Muscle of leg (tissue), 11 donors: ENCODE measurements around the gene NQO1. TPM values are rescaled to one million over a fixed set of nuclear protein-coding genes. Genes with fewer than 3 reads are reported as not detected.

ENCODE experiments used
- DNase-seq: peaks from one replicate; pipeline ENCODE4 v3.0.0; 2013
- H3K27ac ChIP-seq: one replicate; pipeline ENCODE4 v1.5.1; 2013; ENCODE audit warnings: mild to moderate bottlenecking, low read length, control low read depth
- H3K27me3 ChIP-seq: one replicate; pipeline ENCODE4 v1.6.1; 2013; ENCODE audit warnings: low read length; ENCODE audit not compliant: control insufficient read depth, insufficient read depth
- H3K36me3 ChIP-seq: one replicate; pipeline ENCODE4 v1.6.1; 2013; ENCODE audit warnings: low read length; ENCODE audit not compliant: control insufficient read depth, insufficient read depth
- H3K4me1 ChIP-seq: one replicate; pipeline ENCODE4 v1.6.1; 2013; ENCODE audit warnings: low read length; ENCODE audit not compliant: control insufficient read depth, insufficient read depth
- H3K4me3 ChIP-seq: one replicate; pipeline ENCODE4 v1.5.1; 2013; ENCODE audit warnings: low read length, control low read depth
- H3K9me3 ChIP-seq: replicated peaks from 2 replicates; pipeline ENCODE4 v1.6.1; 2013; ENCODE audit warnings: low read depth, low read length; ENCODE audit not compliant: control insufficient read depth
- WGBS: methylation state at CpG from one replicate; pipeline ENCODE4 v1.1.5; 2013; ENCODE audit warnings: missing lambda C conversion rate; ENCODE audit not compliant: insufficient coverage; 5-methylcytosine and 5-hydroxymethylcytosine counted together
- polyA plus RNA-seq, 8 donors: library from polyadenylated mRNA; unstranded; fragments of 120-200 nt; gene quantifications; one replicate each; pipeline versions ENCODE4 v1.2.1 to v1.2.3, GENCODE V29; 2013; ENCODE audit warnings: inconsistent platforms in 1 of 8, low replicate concordance in 1 of 8; ENCODE audit not compliant: insufficient read length in 8 of 8, insufficient read depth in 1 of 8
- total RNA-seq: library from RNA; stranded (reverse); fragments of 120-200 nt; gene quantifications from one replicate; pipeline ENCODE4 v1.2.4, GENCODE V29; 2013

The NQO1 gene
- total and polyA plus RNA-seq, 9 donors: 7.0 to 13.2 (median 9.1) TPM

DNA sequence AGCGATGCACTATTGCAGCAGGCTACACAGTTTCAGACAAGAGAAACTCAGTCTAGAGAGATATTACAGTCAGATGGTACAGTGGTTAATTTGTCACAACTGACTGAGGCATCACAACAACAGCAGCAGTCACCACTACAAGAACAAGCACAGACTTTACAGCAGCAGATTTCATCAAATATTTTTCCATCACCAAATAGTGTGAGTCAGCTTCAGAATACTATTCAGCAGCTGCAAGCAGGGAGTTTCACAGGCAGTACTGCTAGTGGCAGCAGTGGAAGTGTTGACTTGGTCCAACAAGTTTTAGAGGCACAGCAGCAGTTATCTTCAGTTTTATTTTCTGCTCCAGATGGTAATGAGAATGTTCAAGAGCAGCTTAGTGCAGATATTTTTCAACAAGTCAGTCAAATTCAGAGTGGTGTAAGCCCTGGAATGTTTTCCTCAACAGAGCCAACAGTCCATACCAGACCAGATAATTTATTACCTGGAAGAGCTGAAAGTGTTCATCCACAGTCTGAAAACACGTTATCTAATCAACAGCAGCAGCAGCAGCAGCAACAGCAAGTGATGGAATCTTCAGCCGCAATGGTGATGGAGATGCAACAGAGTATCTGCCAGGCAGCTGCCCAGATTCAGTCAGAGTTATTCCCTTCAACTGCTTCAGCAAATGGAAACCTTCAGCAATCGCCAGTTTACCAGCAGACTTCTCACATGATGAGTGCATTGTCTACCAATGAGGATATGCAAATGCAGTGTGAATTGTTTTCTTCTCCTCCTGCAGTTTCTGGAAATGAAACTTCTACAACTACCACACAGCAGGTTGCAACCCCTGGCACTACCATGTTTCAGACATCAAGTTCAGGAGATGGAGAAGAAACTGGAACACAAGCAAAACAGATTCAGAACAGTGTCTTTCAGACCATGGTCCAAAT, 34.1 kb downstream of the NQO1 start:
- Histone ChIP-seq H3K4me3 (no peak overlapping the region), H3K36me3 (peaks cover 36% of the 10 kb centered on the region), H3K27ac (no peak overlapping the region), H3K4me1 (no peaks in the 10 kb centered on the region), H3K27me3 (no peaks in the 10 kb centered on the region), H3K9me3 (no peaks in the 10 kb centered on the region)
- no peak for DNase-seq
- 88% methylated on average over 2 of the region's 4 CpGs for WGBS

DNA sequence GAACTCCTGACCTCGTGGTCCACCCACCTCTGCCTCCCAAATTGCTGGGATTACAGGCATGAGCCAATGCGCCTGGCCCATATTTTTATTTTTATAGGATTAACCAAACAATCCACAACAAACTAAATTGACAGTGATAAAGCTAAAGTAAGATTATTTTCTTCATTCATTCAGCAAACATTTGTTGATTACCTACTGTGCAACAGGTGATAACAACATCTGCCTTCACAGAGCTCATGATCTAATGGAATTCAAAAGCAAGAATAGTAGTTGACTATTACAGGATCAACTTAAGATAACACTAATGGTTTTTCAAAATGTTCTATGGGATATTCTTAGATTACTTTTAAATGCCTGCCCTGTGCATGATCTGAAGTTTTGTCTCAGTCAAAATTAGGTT, 37.8 kb downstream of the NQO1 start:
- Histone ChIP-seq H3K36me3 (peaks cover 27% of the 10 kb centered on the region), H3K4me1 (no peaks in the 10 kb centered on the region), H3K27me3 (no peaks in the 10 kb centered on the region), H3K4me3 (no peak overlapping the region), H3K27ac (no peak overlapping the region), H3K9me3 (no peaks in the 10 kb centered on the region)
- no peak for DNase-seq
- no CpG with 5 or more reads among the region's 2 CpGs for WGBS

DNA sequence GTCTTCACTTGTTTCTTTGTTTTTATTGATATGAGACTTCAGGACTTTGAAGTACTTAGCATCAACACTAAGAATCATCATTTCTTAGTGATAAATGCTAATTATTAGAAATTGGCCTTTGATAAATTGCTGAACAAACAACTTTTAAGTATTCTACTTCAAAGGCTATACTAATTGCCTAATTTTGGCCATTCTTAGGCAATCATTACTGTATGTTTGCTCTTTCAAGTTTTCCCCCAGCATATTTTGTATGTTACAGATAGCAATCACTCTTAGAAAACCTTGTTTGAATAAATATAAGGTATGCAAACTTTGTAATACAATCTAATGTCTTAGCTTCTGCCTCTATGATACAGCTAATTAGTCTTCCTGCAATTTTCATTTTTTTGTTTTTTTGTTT, 46.0 kb downstream of the NQO1 start:
- Histone ChIP-seq H3K36me3 (peaks cover 26% of the 10 kb centered on the region), H3K9me3 (no peaks in the 10 kb centered on the region), H3K27me3 (no peaks in the 10 kb centered on the region), H3K27ac (no peak overlapping the region), H3K4me1 (no peaks in the 10 kb centered on the region), H3K4me3 (no peak overlapping the region)
- DNase-seq: no peak

DNA sequence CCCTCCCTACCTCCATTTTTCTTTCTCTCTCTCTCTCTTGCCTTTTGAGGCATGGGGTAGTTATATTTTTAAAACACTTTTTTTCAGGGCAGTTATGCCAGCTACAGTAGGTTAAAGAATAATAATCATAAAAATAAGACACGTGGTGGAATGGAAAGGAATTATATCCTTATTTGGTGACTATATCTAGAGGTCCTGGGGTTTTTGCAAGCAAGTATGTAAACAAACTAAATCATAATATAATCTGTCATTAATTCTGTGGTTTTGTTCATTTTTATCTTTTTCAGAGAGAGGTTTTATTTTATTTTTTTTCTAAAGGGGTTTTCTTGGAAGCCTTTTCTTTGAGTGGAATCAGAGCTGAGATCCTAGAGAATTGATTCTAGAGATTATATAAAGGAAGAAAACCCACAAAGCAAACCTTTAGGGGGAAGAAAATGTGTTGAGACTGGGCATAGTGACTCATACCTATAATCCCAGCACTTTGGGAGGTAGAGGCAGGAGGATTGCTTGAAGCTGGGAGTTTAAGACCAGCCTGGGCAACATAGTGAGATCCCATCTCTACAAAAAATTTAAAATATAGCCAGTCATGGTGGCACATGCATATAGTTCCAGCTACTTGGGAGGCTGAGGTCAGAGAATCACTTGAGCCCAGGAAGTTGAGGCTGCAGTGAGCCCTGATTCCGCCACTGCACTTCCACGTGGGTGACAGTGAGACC, 53.2 kb downstream of the NQO1 start:
- no peak for DNase-seq
- H3K4me3 ChIP-seq: no peak overlapping the region
- no peaks in the 10 kb centered on the region for H3K27me3 ChIP-seq
- no CpG with 5 or more reads among the region's 3 CpGs for WGBS
- H3K27ac ChIP-seq: no peak overlapping the region
- H3K4me1 ChIP-seq: no peaks in the 10 kb centered on the region
- H3K9me3 ChIP-seq: no peaks in the 10 kb centered on the region
- H3K36me3 ChIP-seq: peaks cover 25% of the 10 kb centered on the region

DNA sequence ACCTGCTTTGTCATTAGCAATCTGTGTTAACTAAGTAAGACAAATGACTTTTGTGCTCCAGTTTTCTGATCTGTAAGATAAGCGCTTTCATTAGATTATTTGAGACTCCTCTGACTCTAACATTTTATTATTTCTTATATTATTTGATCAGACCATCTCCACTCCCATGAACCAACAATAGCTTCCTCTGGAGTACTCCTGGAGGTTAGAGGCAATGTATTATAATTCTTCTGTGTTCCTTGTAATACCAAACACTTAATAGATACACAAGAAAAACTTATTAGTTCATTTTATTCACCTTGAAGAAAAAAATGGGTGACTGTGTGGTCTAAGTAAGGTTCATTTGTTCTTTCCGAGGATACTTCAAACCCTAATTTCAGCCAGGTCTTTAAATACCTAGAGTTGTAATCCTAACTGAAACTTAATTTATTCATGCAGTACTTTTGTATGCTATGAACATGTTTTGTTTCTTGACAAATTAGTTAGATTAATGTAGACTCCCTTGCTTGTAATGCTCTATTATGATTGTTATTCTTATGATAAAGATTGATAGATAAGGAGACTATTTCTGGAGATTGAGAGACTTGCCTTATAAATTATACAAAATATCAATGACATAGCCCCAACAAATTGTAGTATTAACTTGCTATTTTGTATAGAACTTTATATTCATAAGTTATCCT, 53.9 kb downstream of the NQO1 start:
- Histone ChIP-seq H3K4me3 (no peak overlapping the region), H3K36me3 (peaks cover 20% of the 10 kb centered on the region), H3K27ac (no peak overlapping the region), H3K27me3 (no peaks in the 10 kb centered on the region), H3K9me3 (no peaks in the 10 kb centered on the region), H3K4me1 (no peaks in the 10 kb centered on the region)
- no CpG with 5 or more reads among the region's 2 CpGs for WGBS
- DNase-seq: no peak

DNA sequence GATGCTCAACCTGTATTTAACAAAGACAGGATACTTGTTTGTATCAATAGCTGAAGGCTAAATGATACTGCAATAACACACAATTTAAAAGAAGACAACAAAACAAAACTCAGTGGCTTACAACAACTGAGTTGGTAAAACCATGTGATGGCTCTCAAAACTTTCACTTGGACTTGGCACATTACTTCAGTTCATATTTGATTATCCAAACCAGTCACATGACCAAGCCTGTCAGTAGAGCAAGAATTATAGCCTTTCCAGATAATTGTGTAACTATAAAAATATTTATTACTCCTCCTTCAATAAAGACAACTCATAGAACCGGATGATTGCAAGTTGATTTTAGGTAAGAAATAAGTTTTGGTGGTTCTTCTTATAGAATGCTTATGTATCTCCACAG, 56.8 kb downstream of the NQO1 start:
- no peak overlapping the region for H3K4me3 ChIP-seq
- H3K9me3 ChIP-seq: no peaks in the 10 kb centered on the region
- H3K4me1 ChIP-seq: no peaks in the 10 kb centered on the region
- WGBS: no CpG with 5 or more reads among the region's 1 CpG
- H3K27me3 ChIP-seq: no peaks in the 10 kb centered on the region
- H3K27ac ChIP-seq: no peak overlapping the region
- no peak for DNase-seq
- peaks cover 21% of the 10 kb centered on the region for H3K36me3 ChIP-seq

DNA sequence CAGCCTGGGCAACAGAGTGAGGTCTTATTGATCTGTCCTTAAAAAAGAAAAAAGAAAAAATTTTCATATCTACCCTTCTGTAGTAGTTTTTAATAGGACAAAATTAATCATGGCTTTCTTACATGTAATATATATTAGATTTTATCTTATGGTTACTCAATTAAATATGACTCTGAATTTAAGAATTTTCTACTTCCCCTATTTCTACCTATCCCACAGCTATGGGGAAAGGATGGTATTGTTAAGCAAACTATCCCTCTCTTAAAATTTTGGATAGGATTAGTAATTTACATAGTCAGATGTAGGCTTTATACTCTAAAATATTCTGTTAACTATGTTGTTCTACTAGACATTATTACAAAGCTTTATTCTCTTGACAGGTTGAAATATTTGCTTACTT, 62.5 kb downstream of the NQO1 start:
- peaks cover 14% of the 10 kb centered on the region for H3K36me3 ChIP-seq
- H3K27ac ChIP-seq: no peak overlapping the region
- no peaks in the 10 kb centered on the region for H3K4me1 ChIP-seq
- H3K9me3 ChIP-seq: no peaks in the 10 kb centered on the region
- no peak for DNase-seq
- H3K4me3 ChIP-seq: no peak overlapping the region
- H3K27me3 ChIP-seq: no peaks in the 10 kb centered on the region

DNA sequence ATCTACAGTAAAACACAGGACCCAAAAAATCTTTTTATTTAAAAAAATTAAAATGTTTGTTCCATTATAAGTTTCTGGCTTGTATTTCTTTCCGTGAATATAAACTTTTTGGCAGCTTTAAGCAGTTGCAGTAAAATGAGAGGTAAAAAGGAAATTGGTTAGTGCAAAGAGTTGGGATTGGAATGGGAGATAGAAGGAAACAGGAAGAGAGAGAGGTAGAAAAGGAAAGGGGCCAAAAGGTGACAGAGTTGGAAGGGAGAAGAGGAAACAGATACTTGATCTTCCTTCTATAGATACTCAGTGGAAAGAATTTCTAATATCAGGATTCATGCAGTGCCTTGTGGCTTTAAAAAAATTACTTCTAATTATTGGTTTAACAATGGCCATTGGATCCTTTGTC, 63.5 kb downstream of the NQO1 start:
- peaks cover 16% of the 10 kb centered on the region for H3K36me3 ChIP-seq
- H3K27ac ChIP-seq: no peak overlapping the region
- peak; percentile 11 for DNase-seq
- no peaks in the 10 kb centered on the region for H3K9me3 ChIP-seq
- H3K4me1 ChIP-seq: no peaks in the 10 kb centered on the region
- H3K27me3 ChIP-seq: no peaks in the 10 kb centered on the region
- H3K4me3 ChIP-seq: no peak overlapping the region
- WGBS: 29% methylated on average over 1 of the region's 1 CpG

DNA sequence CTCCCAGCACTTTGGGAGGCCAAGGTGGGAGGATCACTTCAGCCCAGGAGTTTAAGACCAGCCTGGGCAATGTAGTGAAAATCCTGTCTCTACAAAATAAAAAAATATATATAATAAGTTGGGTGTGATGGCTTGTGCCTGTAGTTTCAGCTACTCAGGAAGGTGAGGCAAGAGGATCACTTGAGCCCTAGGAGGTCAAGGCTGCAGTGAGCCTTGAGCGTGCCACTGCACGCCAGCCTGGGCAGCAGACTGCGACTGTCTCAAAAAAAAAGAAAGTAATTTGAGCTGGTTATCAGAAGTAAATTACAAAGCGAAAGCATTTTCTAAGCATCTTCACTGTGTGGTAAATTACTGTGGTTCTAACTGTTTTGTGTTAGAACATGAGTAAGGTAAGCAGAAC, 66.2 kb downstream of the NQO1 start:
- 91% methylated on average over 4 of the region's 4 CpGs for WGBS
- Histone ChIP-seq H3K36me3 (peaks cover 18% of the 10 kb centered on the region), H3K4me1 (no peaks in the 10 kb centered on the region), H3K27ac (no peak overlapping the region), H3K4me3 (no peak overlapping the region), H3K9me3 (no peaks in the 10 kb centered on the region), H3K27me3 (no peaks in the 10 kb centered on the region)
- no peak for DNase-seq
